ENCODE results near the gene ZIC1.

GRCh38 chr3:147422196-147422595 is 13.0 kb downstream of the ZIC1 start:
- no peak for TF ChIP-seq POLR2AphosphoS5 (IDR thresholded peaks at IDR 0.05)
- TF ChIP-seq, protein P1, sequence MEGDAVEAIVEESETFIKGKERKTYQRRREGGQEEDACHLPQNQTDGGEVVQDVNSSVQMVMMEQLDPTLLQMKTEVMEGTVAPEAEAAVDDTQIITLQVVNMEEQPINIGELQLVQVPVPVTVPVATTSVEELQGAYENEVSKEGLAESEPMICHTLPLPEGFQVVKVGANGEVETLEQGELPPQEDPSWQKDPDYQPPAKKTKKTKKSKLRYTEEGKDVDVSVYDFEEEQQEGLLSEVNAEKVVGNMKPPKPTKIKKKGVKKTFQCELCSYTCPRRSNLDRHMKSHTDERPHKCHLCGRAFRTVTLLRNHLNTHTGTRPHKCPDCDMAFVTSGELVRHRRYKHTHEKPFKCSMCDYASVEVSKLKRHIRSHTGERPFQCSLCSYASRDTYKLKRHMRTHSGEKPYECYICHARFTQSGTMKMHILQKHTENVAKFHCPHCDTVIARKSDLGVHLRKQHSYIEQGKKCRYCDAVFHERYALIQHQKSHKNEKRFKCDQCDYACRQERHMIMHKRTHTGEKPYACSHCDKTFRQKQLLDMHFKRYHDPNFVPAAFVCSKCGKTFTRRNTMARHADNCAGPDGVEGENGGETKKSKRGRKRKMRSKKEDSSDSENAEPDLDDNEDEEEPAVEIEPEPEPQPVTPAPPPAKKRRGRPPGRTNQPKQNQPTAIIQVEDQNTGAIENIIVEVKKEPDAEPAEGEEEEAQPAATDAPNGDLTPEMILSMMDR (IDR thresholded peaks at IDR 0.05): no peak
